ENCODE data around the gene RBM25.

- no peak for TF ChIP-seq POLR2A (IDR thresholded peaks at IDR 0.05)
- TF ChIP-seq CTCF (IDR thresholded peaks at IDR 0.05): no peak
- TF ChIP-seq EP300 (IDR thresholded peaks at IDR 0.05; ENCODE audit: low read depth): no peak
Observed at GRCh38 chr14:73097421-73097820, 39.1 kb downstream of the RBM25 start.
